AG04450 (cell line): Measurements from ENCODE around the gene DKKL1. TPM values are rescaled to one million over a fixed set of nuclear protein-coding genes. Genes with fewer than 3 reads are reported as not detected.

ENCODE experiments used
- CTCF ChIA-PET: fragments of 300-600, 350-600 bp; formaldehyde crosslinking; extraction: SDS; loops from one replicate; lab custom pipeline; 2022; ENCODE audit warnings: antibody characterized with exemption, inconsistent platforms; lab: Charles Lee
- POLR2A ChIA-PET: fragments of 350-600 bp; formaldehyde crosslinking; extraction: SDS; loops from one replicate; lab custom pipeline; 2021; ENCODE audit warnings: antibody characterized with exemption, inconsistent platforms; lab: Yijun Ruan, JAX
- DNase-seq: peaks from one replicate; pipeline ENCODE4 v3.0.0-alpha.2; 2011; ENCODE audit warnings: low read depth, low spot score
- H3K27ac ChIP-seq: one replicate; pipeline ENCODE4 v1.5.1; 2012; ENCODE audit warnings: low read depth, low read length, control low read depth
- H3K27me3 ChIP-seq: one replicate; pipeline ENCODE4 v1.6.0; 2012; ENCODE audit warnings: low read length; ENCODE audit not compliant: control insufficient read depth, insufficient read depth
- H3K4me3 ChIP-seq: 2 replicates; pipeline ENCODE4 v1.5.1; 2011; ENCODE audit warnings: mild to moderate bottlenecking, low read depth, low read length, control low read depth
- H3K9me3 ChIP-seq: 2 replicates; pipeline ENCODE4 v1.5.1; 2012; ENCODE audit warnings: low read length; ENCODE audit not compliant: control insufficient read depth, insufficient read depth
- CTCF ChIP-seq: IDR thresholded peaks from 2 replicates; pipeline ENCODE4 v1.5.1; 2011; ENCODE audit warnings: low read depth, low read length, control low read depth, inconsistent platforms
- polyA plus RNA-seq: library from polyadenylated mRNA; depleted of rRNA; stranded (reverse); fragments of >200 nt; gene quantifications from 2 replicates; pipeline ENCODE4 v1.2.3, GENCODE V29; 2011

DKKL1 gene
- polyA plus RNA-seq, 1 experiment = 0.14 TPM

- no peak overlapping the region for H3K4me3 ChIP-seq
- no peak overlapping the region for H3K27ac ChIP-seq
- no peak for DNase-seq
- ChIA-PET CTCF (interaction anchor here (1.3 to 1.7 kb wide), 3 partner anchors 11 to 241 kb away, joined by 5 to 8 read pairs (median 5); no protein-coding TSS in a partner anchor), POLR2A (interaction anchor here (0.8 to 0.9 kb wide), 2 partner anchors 20 to 24 kb away, joined by 3 to 10 read pairs; partner anchors contain the start of gene TEAD2)
- no peaks in the 10 kb centered on the region for H3K27me3 ChIP-seq
- H3K9me3 ChIP-seq = peaks cover 9% of the 10 kb centered on the region; the same call in 1 of the 2 replicates
- TF ChIP-seq CTCF = no peak
These were observed 24.9 kb upstream of the DKKL1 start for GRCh38 chr19:49338691-49339300.

- H3K27ac ChIP-seq = no peak overlapping the region
- DNase-seq = peak; percentile 32
- ChIA-PET POLR2A (interaction anchor here (0.6 to 1.0 kb wide), 4 partner anchors 20 to 23 kb away, joined by 3 to 10 read pairs (median 4); partner anchors contain the start of gene TEAD2), CTCF (interaction anchor here (1.3 to 1.7 kb wide), 3 partner anchors 12 to 242 kb away, joined by 5 to 8 read pairs (median 5); no protein-coding TSS in a partner anchor)
- no peak for TF ChIP-seq CTCF
- no peaks in the 10 kb centered on the region for H3K27me3 ChIP-seq
- H3K9me3 ChIP-seq = peaks cover 9% of the 10 kb centered on the region; the same call in 1 of the 2 replicates
- no peak overlapping the region for H3K4me3 ChIP-seq
These were observed 24.2 kb upstream of the DKKL1 start for GRCh38 chr19:49339301-49340068.

- no peak for TF ChIP-seq CTCF
These were observed 23.4 kb upstream of the DKKL1 start for GRCh38 chr19:49340069-49340864.

GRCh38 chr19:49340865-49341718, 22.6 kb upstream of the DKKL1 start:
- TF ChIP-seq CTCF = no peak
- ChIA-PET POLR2A (interaction anchor here (0.7 kb wide), 1 partner anchor 105 kb away, joined by 3 read pairs; no protein-coding TSS in a partner anchor), CTCF (no interaction called here)
- no peak for DNase-seq
- H3K27me3 ChIP-seq = no peaks in the 10 kb centered on the region
- H3K4me3 ChIP-seq = no peak overlapping the region
- H3K9me3 ChIP-seq = peaks cover 9% of the 10 kb centered on the region; the same call in 1 of the 2 replicates
- H3K27ac ChIP-seq = no peak overlapping the region

More at GRCh38 chr19:49340069-49340864, 23.4 kb upstream of the DKKL1 start:
- Histone ChIP-seq H3K4me3 (no peak overlapping the region), H3K27ac (no peak overlapping the region), H3K9me3 (peaks cover 9% of the 10 kb centered on the region; the same call in 1 of the 2 replicates), H3K27me3 (no peaks in the 10 kb centered on the region)
- ChIA-PET POLR2A (interaction anchor here (0.6 to 1.0 kb wide), 3 partner anchors 19 to 106 kb away, joined by 3 to 4 read pairs (median 3); no protein-coding TSS in a partner anchor), CTCF (interaction anchor here (1.3 to 1.7 kb wide), 3 partner anchors 12 to 242 kb away, joined by 5 to 8 read pairs (median 5); no protein-coding TSS in a partner anchor)
- DNase-seq = no peak
